HepG2 (cell line): ENCODE results near the gene CPNE2. TPM values are rescaled to one million over a fixed set of nuclear protein-coding genes. Genes with fewer than 3 reads are reported as not detected.

Source experiments
- ADNP ChIP-seq: sonication (generic); formaldehyde crosslinking; IDR thresholded peaks from 2 replicates; pipeline ENCODE4 v1.4.0; 2020; ENCODE audit warnings: missing genetic modification reagents
- CHD4 ChIP-seq: fragments of 200-600 bp; sonication (generic); IDR thresholded peaks from 2 replicates; pipeline ENCODE4 v1.7.0; 2017; ENCODE audit warnings: mild to moderate bottlenecking, low read length, borderline replicate concordance
- DRAP1 ChIP-seq: IDR thresholded peaks from 2 replicates; pipeline ENCODE4 v1.6.1; 2016; ENCODE audit warnings: missing genetic modification reagents, missing compliant biosample characterization
- FOSL2 ChIP-seq: sonication (generic); formaldehyde crosslinking; IDR thresholded peaks from 2 replicates; pipeline ENCODE4 v1.4.0; 2020; ENCODE audit warnings: missing genetic modification reagents
- FOXO1 ChIP-seq: sonication (generic); formaldehyde crosslinking; IDR thresholded peaks from 2 replicates; pipeline ENCODE4 v1.4.0; 2020; ENCODE audit warnings: missing genetic modification reagents
- GATAD2A ChIP-seq: IDR thresholded peaks from 2 replicates; pipeline ENCODE4 v1.6.1; 2016
- HNF1A ChIP-seq, 2 experiments: sonication (generic) in 1 of 2; formaldehyde crosslinking in 1 of 2; IDR thresholded peaks; 2 replicates each; pipeline versions ENCODE4 v1.4.0 to v1.6.1; 2016 to 2020; ENCODE audit warnings: borderline replicate concordance in 1 of 2, low read depth in 1 of 2, mild to moderate bottlenecking in 1 of 2, missing genetic modification reagents in 1 of 2
- HNF4A ChIP-seq: sonication (generic); formaldehyde crosslinking; IDR thresholded peaks from 2 replicates; pipeline ENCODE4 v1.4.0; 2020; ENCODE audit warnings: missing genetic modification reagents
- HNRNPLL ChIP-seq: fragments of 200-400 bp; formaldehyde crosslinking; IDR thresholded peaks from 2 replicates; pipeline ENCODE4 v1.6.1; 2017; ENCODE audit warnings: mild to moderate bottlenecking, low read depth, low read length; ENCODE audit not compliant: poor library complexity, severe bottlenecking
- HOXA3 ChIP-seq: sonication (generic); formaldehyde crosslinking; IDR thresholded peaks from 2 replicates; pipeline ENCODE4 v1.5.0; 2020; ENCODE audit warnings: missing genetic modification reagents
- KLF9 ChIP-seq: IDR thresholded peaks from 2 replicates; pipeline ENCODE4 v1.6.1; 2016; ENCODE audit warnings: low read depth
- MAX ChIP-seq: IDR thresholded peaks from 2 replicates; pipeline ENCODE4 v1.6.1; 2012; ENCODE audit warnings: inconsistent platforms
- NFE2L1 ChIP-seq: sonication (generic); formaldehyde crosslinking; IDR thresholded peaks from 2 replicates; pipeline ENCODE4 v1.4.0; 2020; ENCODE audit warnings: missing genetic modification reagents, mild to moderate bottlenecking, borderline replicate concordance
- NR2F6 ChIP-seq, 2 experiments: IDR thresholded peaks; 2 replicates each; pipeline ENCODE4 v1.6.1; 2016; ENCODE audit warnings: antibody characterized with exemption in 1 of 2, mild to moderate bottlenecking in 1 of 2
- PRMT3 ChIP-seq: sonication (generic); formaldehyde crosslinking; IDR thresholded peaks from 2 replicates; pipeline ENCODE4 v1.8.1; 2022; ENCODE audit warnings: low read depth, mild to moderate bottlenecking, moderate library complexity, missing genetic modification reagents, borderline replicate concordance
- TRIM22 ChIP-seq: fragments of 450-650 bp; IDR thresholded peaks from 2 replicates; pipeline ENCODE4 v1.6.1; 2017
- ZBTB26 ChIP-seq: IDR thresholded peaks from 2 replicates; pipeline ENCODE4 v1.6.1; 2016; ENCODE audit warnings: missing compliant biosample characterization, missing genetic modification reagents, borderline replicate concordance
- ZC3H13 ChIP-seq: sonication (generic); formaldehyde crosslinking; IDR thresholded peaks from 2 replicates; pipeline ENCODE4 v1.8.1; 2023; ENCODE audit warnings: mild to moderate bottlenecking, missing genetic modification reagents, moderate library complexity
- ZFP36L2 ChIP-seq: sonication (generic); formaldehyde crosslinking; IDR thresholded peaks from 2 replicates; pipeline ENCODE4 v1.4.0; 2020; ENCODE audit warnings: missing genetic modification reagents
- ZNF34 ChIP-seq: sonication (generic); formaldehyde crosslinking; IDR thresholded peaks from 2 replicates; pipeline ENCODE4 v1.4.0; 2020; ENCODE audit warnings: mild to moderate bottlenecking, missing genetic modification reagents, borderline replicate concordance
- ZNF652 ChIP-seq: IDR thresholded peaks from 2 replicates; pipeline ENCODE4 v1.6.1; 2016; ENCODE audit warnings: low read depth, borderline replicate concordance
- ZNF839 ChIP-seq: sonication (generic); formaldehyde crosslinking; IDR thresholded peaks from 2 replicates; pipeline ENCODE4 v1.4.0; 2020; ENCODE audit warnings: missing genetic modification reagents, mild to moderate bottlenecking, borderline replicate concordance
- ZNF891 ChIP-seq: sonication (generic); formaldehyde crosslinking; IDR thresholded peaks from 2 replicates; pipeline ENCODE4 v1.5.0; 2020; ENCODE audit warnings: mild to moderate bottlenecking, missing genetic modification reagents
- polyA plus RNA-seq, 8 experiments: library from polyadenylated mRNA; depleted of rRNA in 3 of 8; stranded (reverse) in 7 of 8; unstranded in 1 of 8; fragments of >200 nt; fragmentation: Illumina TruSeq in 4 of 8; extraction: Trizol in 4 of 8; gene quantifications; 2 replicates each; pipeline versions ENCODE4 v1.2.1 to v1.2.3, GENCODE V29; 2011 to 2016; ENCODE audit warnings: low read depth in 4 of 8, missing spikeins in 1 of 8, mixed read lengths in 1 of 8; ENCODE audit not compliant: insufficient read depth in 1 of 8
- total RNA-seq, 5 experiments: library from RNA; depleted of rRNA; stranded (reverse); fragments of >200 nt; fragmentation: Illumina TruSeq; extraction: Trizol; gene quantifications; 2 replicates each; pipeline ENCODE4 v1.2.3, GENCODE V29; 2016; ENCODE audit warnings: low read depth in 1 of 5

The CPNE2 gene
- total and polyA plus RNA-seq, 2 of the 13 experiments (the other 11 are each of a cell fraction or from before 2014, with no cell fraction given), result 10.6 to 23.3 TPM

- TF ChIP-seq NR2F6 (IDR thresholded peaks at IDR 0.05) (no peak), NR2F6 (CRISPR knock-in tag; IDR thresholded peaks at IDR 0.05) (no peak), KLF9 (CRISPR knock-in tag) (no peak), HNRNPLL (no peak), ZC3H13 (no peak), NFE2L1 (no peak), ZNF34 (CRISPR knock-in tag) (no peak), ZNF839 (CRISPR knock-in tag) (no peak), PRMT3 (CRISPR knock-in tag) (no peak), ZNF891 (CRISPR knock-in tag) (no peak), ZBTB26 (CRISPR knock-in tag) (no peak), ZFP36L2 (no peak), TRIM22 (no peak), FOXO1 (CRISPR knock-in tag) (no peak), ADNP (CRISPR knock-in tag) (no peak), MAX (0 out of 2 replicates have a peak, but pooled peaks have one; percentile 26), HOXA3 (CRISPR knock-in tag) (0 out of 2 replicates have a peak, but pooled peaks have one; percentile 35), FOSL2 (peak; percentile 57), ZNF652 (CRISPR knock-in tag) (peak; percentile 99), DRAP1 (CRISPR knock-in tag) (0 out of 2 replicates have a peak, but pooled peaks have one; percentile 27), HNF1A (IDR thresholded peaks at IDR 0.05; ENCODE audit: low read depth) (peak; percentile 42; the same call in 1 of the 2 replicates), HNF1A (CRISPR knock-in tag; IDR thresholded peaks at IDR 0.05; ENCODE audit: borderline replicate concordance) (no peak), CHD4 (no peak), HNF4A (CRISPR knock-in tag) (peak; percentile 17; the same call in 1 of the 2 replicates), GATAD2A (CRISPR knock-in tag) (peak; percentile 75)
Measured at GRCh38 chr16:57091200-57091974, 996 bp upstream of the CPNE2 start (continued).
